Urothelium cell line (cell line): ENCODE measurements around the gene WWOX.

ENCODE experiments used
- DNase-seq: peaks from one replicate; pipeline ENCODE4 v3.0.0; 2011; ENCODE audit warnings: low spot score, mixed read lengths
- FAIRE-seq: peaks from 2 replicates; lab custom pipeline; 2011; peaks lifted over from hg19 to GRCh38; lab: Jason Lieb, UNC

The WWOX gene

GRCh38 chr16:78140818-78141466 is 41.5 kb downstream of the WWOX start:
- no peak for FAIRE-seq
- DNase-seq, result no peak

DNA sequence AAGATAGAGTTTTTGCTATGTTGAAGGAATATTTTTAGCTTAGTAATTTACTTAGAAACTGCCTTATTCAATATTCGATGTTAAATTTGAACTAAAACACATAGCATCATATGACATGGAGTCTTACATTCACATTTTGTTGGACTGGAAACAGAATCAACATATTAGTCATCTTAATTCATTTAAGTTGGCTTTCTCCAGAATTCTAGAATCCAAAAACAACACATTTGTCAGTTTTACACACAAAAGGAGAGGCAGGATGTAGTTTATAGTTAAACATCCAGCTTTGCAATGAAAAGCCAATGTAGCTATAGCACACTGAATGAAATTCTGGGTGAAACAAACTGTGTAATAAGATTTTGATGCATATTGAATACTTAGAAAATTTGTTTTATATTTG is 43.3 kb downstream of the WWOX start:
- DNase-seq, result no peak
- no peak for FAIRE-seq

DNA sequence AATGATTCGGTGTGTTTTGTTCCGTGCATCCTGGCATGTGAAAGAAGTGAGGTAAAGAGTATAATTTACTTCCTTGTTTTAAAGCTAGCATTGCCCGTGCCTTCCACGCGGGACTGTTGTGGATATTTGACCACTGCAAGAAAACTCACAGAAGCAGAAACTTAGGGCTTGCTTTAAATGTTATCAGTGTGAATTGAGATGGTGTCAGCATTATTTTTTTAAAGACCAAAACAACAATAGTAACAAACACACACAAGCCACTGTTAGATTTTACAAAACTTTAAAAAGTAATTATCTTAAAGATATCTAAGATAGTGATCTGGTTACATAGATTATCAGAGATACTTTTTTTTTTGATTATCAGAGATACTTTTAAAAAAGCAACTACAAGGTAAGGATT is 47.4 kb downstream of the WWOX start:
- FAIRE-seq, result no peak
- DNase-seq, result no peak

DNA sequence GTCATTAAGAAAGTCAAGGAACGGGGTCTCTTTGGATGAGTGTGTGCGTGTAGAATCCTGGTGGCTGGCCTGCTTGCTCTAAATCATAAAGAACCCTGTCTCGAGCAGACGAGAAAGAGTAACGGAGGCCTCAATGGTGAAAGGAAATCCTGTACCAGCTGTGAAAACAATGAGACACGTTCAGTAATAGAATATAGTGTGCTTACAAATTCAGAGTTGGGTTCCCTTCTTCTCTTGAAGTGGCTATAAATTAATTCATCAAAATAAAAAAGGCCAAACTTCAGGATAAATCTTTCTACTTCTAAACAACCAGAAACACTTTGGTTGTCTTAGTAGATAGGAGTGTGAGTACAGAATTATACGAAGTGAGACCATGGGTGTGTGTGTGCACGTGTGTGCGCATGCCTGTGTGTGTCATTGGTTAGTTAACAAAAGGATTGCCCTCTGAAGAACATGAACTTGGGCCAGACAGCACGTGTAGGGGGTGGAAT is 48.5 kb downstream of the WWOX start:
- no peak for DNase-seq
- no peak for FAIRE-seq

DNA sequence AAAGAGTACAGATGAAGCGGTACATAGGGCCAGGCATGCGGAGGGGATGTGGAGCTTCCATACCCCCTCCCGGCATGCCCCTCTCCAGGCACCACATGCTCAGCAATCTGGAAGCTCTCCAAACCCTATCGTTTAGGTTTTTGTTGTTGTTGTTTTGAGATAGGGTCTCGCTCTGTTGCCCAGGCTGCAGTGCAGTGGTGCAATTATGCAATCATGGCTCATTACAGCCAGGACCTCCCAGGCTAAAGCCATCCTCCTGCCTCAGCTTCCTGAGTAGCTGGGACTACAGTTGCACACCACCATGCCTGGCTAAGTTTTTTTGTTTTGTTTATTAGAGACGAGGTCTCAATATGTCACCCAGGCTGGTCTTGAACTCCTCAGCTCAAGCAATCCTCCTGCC is 50.8 kb downstream of the WWOX start:
- DNase-seq, result no peak
- no peak for FAIRE-seq

GRCh38 chr16:78154729-78155461 is 55.4 kb downstream of the WWOX start:
- FAIRE-seq, result no peak
- DNase-seq, result no peak

DNA sequence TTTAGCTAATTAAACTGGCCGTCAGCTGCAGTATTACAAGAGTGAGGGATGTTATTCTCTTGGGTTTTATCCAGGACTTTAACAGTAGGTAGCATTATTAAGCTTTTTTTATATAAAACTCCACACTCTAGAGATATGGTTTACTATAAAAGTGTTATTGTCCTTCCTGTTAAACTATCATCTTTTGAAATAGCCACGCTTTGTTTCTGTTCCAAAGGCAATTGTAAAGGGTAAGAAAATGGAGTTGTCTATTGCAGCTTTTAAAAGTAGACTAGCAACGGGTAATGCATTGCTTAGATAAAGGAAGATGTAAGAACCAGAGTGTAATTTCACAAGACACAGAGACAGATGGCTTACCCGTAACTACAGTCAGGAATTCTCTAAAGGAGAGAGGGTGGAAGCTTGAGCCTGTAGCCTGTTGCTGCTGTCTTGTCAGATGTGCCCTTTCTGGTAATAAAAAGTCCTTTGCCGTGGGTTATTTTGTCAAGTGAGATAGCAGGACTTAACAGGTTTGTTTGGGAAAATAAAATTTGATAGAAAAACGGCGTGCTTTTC is 56.4 kb downstream of the WWOX start:
- FAIRE-seq (no peak), DNase-seq (no peak)

GRCh38 chr16:78161023-78161729 is 61.7 kb downstream of the WWOX start:
- no peak for FAIRE-seq
- DNase-seq, result no peak

GRCh38 chr16:78163772-78164670 is 64.6 kb downstream of the WWOX start:
- no peak for FAIRE-seq

DNA sequence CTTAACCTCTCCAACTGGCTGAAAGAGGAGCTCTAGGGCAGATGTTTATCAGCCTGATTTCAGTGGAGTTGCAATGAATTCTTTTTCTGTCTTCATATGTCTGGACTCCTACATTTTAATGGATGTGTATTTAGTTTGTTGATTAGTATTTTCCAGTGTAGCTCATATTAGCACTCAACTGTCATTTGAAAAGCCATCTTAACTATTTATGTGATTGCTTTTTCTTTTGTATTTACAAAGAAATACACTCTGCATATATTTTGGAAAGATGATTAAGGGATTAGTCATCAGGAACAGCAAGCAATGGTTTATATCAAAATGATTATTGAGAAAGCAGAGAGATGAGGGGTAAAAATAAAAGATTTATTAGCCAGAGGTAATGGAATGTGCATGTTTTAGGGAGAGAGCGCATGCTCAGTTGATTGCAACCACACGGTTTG is 71.1 kb downstream of the WWOX start:
- no peak for FAIRE-seq
- no peak for DNase-seq

More at GRCh38 chr16:78163772-78164670, 64.6 kb downstream of the WWOX start:
- no peak for DNase-seq

DNA sequence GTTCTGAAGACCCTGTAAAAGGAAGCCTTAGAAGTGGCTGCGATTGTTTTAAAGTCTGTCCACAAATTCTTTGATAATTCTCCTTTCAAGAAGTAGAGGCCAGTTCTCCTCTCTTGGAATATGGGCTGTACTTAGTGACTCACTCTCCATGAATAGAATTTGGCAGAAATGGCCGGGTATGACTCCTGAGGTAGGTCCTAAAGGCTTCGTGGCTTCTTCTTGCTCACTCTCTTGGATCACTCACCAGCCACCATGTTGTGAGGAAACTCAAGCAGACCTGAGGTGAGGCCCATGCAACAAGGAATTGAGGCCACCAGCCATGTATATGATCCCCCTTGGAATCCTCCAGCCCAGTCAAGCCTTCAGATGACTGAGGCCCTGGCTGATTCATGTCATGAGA is 75.8 kb downstream of the WWOX start:
- no peak for FAIRE-seq
- no peak for DNase-seq

GRCh38 chr16:78176435-78176834 is 77.0 kb downstream of the WWOX start:
- FAIRE-seq, result no peak
- DNase-seq, result no peak

- DNase-seq (no peak), FAIRE-seq (no peak)
Measured at GRCh38 chr16:78177218-78177617, 77.8 kb downstream of the WWOX start.

DNA sequence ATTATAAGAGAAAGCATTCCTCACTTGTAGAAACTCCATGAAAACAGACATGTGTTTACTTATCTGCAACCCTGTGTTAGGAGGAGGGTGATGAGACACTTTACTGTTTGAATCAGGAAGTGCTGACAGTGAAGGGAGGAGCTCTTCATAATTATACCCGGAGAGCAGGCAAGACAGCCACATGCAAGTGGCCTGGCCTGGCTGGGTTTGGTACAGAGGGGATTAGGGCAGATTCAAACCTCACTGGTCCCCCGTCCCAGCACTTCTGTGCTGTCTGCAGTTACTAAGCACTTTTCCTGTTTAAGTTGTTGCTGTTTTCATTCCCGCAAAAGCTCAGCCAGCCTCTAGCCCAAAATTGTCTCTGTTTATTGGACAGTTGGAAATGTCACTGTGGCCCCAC is 78.5 kb downstream of the WWOX start:
- FAIRE-seq, result no peak
- DNase-seq, result no peak

GRCh38 chr16:78179666-78180065 is 80.2 kb downstream of the WWOX start:
- FAIRE-seq, result no peak

DNA sequence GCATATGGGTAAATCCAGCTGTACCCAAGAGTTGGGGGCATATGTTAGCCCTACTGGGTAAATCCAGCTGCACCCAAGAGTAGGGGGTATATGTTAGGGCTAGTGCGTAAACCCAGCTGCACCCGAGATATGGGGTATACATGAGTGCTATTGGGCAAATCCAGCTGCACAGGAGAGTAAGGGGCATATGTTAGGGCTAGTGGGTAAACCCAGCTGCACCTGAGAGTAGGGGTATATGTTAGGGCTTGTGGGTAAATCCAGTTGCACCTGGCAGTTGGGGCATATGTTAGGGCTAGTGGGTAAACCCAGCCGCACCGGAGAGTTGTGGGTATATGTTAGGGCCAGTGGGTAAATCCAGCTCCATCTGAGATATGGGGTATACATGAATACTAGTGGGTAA is 80.9 kb downstream of the WWOX start:
- FAIRE-seq (no peak), DNase-seq (no peak)

More at GRCh38 chr16:78179666-78180065, 80.2 kb downstream of the WWOX start:
- no peak for DNase-seq

DNA sequence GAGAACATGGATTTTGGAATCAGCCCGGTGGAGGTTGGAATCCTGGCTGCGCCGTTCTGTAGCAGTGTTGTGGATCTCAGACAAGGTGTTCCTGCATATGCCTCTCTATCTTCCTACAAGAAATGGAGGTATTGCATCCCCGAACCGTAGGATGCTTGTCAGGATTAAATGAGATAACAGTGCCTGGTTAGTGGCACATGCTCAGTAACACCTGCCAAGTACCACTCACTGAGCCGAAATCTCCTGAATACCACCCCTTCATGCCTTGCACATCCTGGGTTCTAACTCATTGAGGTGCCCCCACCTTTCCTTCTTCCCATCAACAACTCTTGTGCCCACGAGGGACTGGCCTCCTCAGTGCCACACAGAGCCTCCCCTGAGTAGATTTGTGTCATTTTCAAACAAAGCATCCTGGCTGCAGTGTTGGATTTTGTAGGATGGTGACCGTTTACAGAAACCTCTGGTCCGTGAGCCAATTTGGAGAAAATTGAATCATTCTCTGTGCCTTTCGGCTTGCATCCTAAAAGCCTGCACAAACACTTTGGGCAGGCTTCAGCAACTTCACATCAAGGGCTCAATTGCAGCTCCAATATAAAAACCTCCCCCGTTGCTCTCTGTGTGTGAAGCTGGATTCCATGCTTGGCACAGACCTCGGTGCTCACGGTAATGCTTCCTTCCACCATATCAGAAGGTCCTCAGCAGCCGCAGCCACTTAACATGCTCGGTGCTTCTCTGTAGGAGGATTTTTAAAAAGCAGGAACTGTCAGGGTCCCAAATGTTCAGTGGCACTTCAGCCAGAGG is 84.2 kb downstream of the WWOX start:
- no peak for FAIRE-seq
- no peak for DNase-seq

- FAIRE-seq (no peak), DNase-seq (no peak)
Measured at GRCh38 chr16:78184238-78185183, 85.1 kb downstream of the WWOX start.
